SK-N-SH (cell line): ENCODE results near the gene TM9SF4.

ENCODE experiments used
- ELF1 ChIP-seq: IDR thresholded peaks from 2 replicates; pipeline ENCODE4 v1.4.0; 2012
- EP300 ChIP-seq, 2 experiments: IDR thresholded peaks; 2 replicates each; pipeline versions ENCODE4 v1.4.0 to v1.6.1; 2012; ENCODE audit warnings: borderline replicate concordance in 1 of 2, low read depth in 1 of 2, low read length in 1 of 2
- NFIC ChIP-seq: IDR thresholded peaks from 2 replicates; pipeline ENCODE4 v1.4.0; 2012; ENCODE audit warnings: borderline replicate concordance
- RFX5 ChIP-seq: IDR thresholded peaks from 2 replicates; pipeline ENCODE4 v1.6.1; 2012; ENCODE audit warnings: mild to moderate bottlenecking, improper control_type of control experiment, low read length
- RXRA ChIP-seq: IDR thresholded peaks from 2 replicates; pipeline ENCODE4 v1.4.0; 2012; ENCODE audit warnings: low read depth, mild to moderate bottlenecking, borderline replicate concordance
- TF ChIP-seq, protein P1 (sequence below): fragments of 200-600 bp; sonication (generic); IDR thresholded peaks from 2 replicates; pipeline ENCODE4 v1.6.1; 2017; ENCODE audit warnings: antibody characterized with exemption, mild to moderate bottlenecking, moderate library complexity

DNA sequence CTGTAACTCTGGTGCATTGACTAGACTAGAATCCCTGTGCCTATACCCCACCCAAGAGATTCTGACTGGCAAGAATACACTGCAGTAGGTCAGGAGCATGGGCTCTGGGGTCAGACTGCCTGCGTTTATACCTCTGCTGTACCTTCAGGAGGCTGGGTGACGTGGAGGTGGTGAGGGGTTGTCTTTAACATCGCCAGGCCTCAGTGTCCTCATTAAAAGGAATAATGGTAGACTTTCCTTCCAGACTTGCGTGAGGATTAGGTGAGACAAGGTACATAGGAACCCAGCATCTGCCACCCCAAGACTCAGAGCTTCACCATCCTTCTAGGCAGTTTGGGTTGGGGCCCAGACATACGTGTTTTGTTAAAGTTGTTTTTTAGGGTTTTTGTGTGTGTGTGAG, 44.3 kb downstream of the TM9SF4 start:
- TF ChIP-seq, protein P1, sequence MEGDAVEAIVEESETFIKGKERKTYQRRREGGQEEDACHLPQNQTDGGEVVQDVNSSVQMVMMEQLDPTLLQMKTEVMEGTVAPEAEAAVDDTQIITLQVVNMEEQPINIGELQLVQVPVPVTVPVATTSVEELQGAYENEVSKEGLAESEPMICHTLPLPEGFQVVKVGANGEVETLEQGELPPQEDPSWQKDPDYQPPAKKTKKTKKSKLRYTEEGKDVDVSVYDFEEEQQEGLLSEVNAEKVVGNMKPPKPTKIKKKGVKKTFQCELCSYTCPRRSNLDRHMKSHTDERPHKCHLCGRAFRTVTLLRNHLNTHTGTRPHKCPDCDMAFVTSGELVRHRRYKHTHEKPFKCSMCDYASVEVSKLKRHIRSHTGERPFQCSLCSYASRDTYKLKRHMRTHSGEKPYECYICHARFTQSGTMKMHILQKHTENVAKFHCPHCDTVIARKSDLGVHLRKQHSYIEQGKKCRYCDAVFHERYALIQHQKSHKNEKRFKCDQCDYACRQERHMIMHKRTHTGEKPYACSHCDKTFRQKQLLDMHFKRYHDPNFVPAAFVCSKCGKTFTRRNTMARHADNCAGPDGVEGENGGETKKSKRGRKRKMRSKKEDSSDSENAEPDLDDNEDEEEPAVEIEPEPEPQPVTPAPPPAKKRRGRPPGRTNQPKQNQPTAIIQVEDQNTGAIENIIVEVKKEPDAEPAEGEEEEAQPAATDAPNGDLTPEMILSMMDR: no peak
- TF ChIP-seq RFX5: no peak
- no peak for TF ChIP-seq EP300 (IDR thresholded peaks at IDR 0.05; ENCODE audit: borderline replicate concordance in 1 of 2, low read depth in 1 of 2, low read length in 1 of 2)
- no peak for TF ChIP-seq RXRA
- no peak for TF ChIP-seq NFIC
- TF ChIP-seq ELF1: no peak
